SK-N-DZ (cell line): Measurements from ENCODE around the gene TTLL11.
"Not testable (repeated sequence)": the region's sequence is repeated elsewhere in the genome, so short reads cannot be mapped to it uniquely, and the experiment has no call there.

Experiments
- DNase-seq: peaks from one replicate; pipeline ENCODE4 v3.0.0-alpha.2; 2015; ENCODE audit warnings: low spot score

TTLL11 gene

DNA sequence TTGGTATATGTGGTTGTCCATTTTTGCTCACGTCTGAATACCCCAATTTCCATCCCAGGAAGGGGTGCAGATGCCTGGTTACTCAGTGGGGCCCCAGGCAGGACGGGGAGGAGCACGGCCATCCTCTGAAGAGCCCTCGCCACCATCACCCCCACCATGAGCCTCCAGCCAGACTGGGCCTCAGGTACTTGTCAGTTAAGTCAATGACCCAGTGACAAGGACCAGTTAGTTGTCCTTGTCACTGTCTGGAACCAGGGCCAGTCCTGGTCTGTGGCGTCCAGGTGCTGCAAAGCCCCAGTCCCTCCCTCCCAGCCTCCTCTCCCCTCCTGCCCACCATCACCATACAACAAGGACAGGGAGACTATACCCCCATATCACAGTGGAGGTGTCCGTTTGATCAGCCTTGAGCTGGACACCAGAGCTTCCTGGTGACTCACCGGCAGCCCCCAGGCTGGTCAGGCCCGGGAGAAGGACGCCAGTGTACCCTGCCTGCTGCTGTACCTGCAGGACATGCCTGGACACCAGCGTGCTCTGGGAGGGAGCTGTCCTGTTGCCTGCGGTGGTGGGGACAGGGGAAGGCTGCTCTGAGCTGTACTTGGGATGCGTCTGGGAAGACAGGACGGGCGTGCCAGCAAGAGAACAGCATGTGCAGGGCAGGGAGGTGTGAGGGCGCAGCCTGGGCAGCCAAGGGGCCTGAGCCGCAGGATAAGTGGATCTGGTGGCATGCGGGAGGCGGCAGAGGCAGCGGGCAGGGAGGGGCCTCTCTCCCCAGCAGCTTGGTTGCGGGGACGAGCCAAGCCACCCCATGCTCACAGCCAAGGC lies 32.6 kb upstream of the TTLL11 start:
- peak; percentile 32 for DNase-seq

DNA sequence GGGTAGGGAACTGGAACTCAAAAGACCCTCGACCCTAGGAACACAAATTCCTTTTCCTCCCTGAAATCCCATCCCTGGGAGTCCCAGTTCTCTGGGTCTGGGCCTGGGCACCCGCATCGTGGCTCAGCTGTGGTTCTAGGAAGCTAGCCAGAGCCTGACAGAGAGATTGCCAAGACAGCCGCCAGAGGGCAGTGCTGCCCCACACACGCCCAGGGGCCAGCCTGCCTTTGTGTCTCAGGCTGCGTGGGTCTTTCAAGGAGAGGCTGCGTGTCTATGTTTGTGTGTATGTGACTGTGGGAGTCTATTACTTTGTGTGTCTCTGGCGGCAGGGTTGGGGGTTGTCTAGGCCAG lies 32.0 kb upstream of the TTLL11 start:
- peak; percentile 74 for DNase-seq

DNA sequence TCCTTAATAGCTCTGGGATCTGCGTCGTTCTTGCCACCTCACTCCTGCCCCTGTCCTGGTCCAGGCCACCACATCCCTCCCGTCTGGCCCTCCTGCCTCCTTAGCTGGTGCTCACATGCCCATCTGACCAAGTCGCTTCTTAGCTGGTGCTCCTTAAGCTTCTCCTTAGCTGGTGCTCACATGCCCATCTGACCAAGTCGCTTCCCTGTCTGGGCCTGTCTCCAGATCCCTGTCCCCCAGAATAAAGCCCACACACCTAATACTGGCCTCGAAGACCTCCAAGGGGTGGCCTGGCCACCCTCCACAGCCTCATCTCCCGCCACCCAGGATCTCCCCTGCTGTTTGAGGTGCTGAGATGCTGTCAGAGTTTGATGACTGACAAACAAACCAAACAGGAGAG lies 31.4 kb upstream of the TTLL11 start:
- no peak for DNase-seq

DNA sequence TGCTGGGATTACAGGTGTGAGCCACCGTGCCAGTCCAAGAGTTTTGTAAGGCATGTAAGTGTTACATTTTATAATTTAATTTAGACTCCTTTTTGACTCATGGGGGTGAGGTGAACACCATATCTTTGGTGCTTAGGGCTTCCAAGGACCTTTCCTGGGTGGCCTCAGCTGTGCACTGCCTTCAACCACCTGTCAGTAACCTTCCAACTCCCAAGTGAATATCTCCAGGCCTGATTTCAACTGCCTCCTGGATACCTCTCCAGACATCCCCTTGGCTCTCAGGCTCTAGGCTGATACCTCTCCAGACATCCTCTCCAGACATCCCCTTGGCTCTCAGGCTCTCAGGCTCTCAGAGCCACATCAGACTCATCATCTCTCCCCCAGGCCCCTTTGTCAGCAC lies 30.9 kb upstream of the TTLL11 start:
- no peak for DNase-seq

DNA sequence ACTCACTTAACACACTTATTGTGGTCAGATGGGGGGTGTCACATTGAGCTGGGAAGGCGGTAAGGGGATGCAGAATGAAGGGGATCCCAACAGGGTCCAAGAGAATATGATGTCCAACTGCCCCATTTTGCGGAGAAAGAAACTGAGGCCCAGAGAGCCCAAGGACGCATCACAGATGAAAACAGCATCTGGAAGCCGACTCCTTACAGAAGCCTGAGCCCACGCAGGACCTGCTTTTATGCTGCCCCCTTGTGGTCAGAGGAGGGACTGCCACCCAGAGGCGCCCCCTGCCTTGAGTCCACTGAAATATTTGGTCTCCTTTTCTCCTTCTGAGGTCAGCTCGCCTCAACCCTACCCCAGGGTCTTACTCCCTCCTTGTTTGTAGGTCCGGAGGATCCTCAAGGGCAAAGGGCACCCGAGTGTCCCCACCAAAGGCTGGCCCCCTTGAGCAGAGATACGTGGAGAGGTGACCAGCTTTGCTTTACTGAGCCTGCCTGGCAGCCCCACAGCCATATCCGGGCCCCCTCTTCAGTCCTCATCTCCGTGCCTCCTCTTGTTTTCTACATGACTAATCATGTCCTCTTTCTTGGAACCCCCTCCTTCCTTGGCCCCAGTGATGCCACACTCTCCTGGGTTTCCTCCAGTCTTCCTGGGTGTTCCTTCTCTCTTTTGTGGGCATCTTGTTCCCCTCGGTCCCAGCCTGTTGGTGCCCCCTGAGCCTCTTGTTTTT lies 30.0 kb upstream of the TTLL11 start:
- peak; percentile 78 for DNase-seq

DNA sequence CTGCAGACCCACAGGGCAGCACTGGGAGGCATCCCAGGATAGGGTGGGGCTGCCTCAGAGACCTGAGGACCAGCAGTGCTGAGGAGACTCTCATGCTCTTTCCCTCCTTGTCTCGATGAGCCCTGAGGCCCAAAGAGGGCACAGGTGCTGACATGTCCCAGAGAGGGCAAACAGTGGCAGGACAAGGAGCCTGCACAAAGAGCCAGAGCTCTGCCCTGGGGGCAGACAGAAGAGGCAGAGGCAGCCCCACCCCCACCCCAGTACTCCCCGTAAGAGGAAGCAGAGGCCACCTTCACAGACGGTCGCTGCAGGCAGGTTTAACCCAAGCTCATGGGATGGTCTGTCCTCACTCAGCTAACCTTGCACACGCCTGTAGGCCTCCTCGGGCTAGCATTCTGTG lies 29.4 kb upstream of the TTLL11 start:
- no peak for DNase-seq

DNA sequence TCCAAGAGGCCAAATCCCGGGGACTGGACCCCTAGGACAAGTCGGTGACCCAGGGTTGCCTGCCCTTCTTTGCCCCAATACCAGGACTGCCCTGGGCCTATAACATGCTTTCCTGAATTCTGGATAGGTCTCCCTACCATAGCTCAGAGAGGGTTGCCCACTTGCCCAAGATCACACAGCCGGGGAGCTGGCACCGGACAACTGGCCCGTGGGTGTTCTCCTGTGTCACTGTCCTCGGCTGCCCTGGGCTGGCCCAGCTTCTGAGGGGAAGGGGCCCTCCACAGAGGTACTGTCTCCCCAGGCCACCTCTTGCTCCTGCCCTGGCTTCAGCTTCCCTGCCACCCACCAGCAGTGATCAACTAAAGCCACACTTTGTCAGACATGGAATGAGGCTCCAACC lies 28.8 kb upstream of the TTLL11 start:
- no peak for DNase-seq

DNA sequence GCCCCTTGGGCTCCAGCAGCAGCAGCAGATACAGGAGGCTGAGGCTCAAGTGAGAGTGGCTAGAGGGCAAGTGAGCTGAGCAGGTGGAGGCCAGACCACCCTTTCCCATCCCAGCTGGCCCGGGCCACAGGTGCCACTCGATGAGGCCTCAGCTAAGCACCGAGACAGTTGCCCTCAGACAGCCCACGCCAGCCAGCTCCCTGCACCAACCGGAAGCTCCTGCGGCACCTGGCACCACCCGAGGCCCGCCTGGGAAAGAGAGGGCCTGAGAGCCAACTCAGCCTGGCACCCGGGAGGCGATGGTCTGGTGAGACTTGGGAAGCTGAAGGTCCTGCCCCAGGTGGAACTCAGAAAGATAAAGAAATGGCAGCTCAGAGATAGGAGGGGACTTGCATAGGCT lies 28.3 kb upstream of the TTLL11 start:
- no peak for DNase-seq

DNA sequence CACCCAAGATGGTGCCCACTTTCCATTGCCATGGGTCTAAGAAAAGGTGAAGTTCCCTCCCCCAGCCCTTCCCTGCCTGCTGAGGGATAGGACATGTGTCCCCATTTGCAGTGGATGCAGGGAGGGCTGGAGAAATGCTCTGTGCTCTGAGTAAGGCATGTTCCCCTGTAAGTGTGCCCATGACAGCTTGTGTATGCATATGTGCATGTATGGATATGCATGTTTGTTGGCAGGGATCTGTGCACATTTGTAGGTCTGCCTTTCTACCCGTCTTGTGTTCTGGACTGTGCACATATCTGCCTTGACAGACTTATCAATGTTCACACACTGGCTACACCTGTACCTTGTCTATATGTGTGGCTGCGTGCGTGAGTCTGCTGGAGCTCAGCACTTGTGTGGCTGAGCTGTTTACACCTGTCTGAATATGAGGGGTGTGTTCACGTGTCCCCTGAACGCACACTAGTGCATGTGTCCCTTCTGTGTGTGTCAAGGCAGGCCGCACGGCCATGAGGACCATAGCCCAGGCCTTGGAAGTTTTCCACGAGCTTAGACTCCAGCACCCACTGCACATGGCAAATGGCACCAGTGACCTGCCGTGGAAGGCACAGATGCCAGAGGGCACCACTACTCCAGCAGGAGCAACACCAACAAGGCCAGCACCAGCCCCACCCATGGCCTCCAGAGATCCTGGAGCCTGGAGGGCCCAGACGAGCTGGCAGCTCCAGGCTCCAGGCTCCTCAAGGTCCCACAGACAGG lies 27.4 kb upstream of the TTLL11 start:
- no peak for DNase-seq

DNA sequence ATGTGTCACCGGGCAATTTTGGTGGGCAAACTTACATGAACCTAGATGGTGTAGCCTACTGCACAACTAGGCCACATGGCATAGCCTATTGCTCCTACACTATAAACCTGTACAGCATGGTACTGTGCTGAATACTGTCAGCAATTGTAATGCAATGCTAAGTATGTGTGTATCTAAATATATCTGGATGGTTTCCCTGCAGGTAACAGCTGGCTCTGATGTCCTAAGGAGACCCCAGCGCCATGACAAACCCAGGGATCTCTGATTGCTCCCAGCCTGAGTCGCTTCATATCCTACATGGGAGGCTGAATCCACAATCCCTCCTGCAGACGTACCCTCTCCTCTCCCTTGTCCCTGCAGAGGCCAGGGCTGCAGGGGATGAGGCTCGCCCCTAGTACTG lies 26.6 kb upstream of the TTLL11 start:
- DNase-seq = no peak

DNA sequence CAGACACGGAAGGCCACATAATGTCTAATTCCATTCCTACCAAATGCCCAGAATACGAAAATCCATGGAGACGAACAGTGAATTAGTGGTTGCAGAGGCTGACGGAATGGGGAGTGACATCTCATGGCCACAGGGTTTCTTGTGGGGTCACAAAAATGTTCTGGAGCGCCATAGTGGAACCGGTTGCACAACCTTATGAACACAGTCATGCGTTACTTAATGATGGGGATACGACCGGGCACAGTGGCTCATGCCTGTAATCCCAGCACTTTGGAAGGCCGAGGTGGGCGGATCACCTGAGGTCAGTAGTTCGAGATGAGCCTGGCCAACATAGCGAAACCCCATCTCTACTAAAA lies 26.0 kb upstream of the TTLL11 start:
- DNase-seq = no peak

DNA sequence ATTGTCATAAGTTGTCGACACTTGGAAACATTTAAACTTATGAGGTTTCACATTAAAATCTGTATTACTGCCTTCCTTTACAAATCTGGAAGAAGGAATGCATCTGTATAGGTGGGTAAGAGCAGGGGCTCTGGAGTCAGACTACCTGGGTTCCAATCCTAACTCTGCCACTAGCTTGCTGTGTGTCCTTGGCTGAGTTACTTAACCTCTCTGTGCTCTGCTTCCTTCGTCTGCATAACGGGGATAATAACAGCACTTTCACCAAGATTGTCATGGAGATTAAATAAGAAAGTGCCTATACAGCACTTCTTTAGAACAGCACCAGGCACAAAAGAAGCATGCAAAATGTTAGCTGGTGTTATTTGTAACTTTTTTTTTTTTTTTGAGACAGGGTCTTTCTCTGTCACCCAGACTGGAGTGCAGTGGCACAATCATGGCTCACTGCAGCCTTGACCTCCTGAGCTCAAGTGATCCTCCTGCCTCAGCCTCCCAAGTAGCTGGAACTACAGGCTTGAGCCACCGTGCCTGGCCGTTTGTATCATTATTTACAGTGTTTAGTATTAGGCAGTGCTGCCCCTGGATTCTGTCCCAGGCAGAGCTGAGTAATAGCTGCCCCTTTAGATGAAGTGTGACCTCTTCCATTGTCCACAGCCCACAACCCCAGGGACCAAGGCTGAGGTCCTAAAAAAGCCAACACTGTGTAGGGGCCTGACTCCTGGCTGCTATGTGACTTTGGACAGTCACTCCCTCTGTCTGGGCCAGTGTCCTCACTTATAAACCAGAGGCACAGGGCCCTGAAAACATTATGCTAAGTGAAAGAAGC lies 25.4 kb upstream of the TTLL11 start:
- no peak for DNase-seq

DNA sequence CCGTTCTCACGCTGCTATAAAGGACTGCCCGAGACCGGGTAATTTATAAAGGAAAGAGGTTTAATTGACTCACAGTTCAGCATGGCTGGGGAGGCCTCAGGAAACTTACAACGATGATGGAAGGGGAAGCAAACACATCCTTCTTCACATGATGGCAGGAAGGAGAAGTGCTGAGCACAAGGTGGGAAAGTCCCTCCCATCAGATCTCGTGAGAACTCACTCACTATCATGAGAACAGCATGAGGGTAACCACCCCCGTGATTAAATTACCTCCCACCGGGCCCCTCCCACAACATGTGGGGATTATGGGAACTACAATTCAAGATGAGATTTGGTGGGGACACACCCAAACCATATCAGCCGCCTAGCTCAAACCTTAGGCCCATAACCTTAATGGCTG lies 24.1 kb upstream of the TTLL11 start:
- DNase-seq = not testable (repeated sequence)

DNA sequence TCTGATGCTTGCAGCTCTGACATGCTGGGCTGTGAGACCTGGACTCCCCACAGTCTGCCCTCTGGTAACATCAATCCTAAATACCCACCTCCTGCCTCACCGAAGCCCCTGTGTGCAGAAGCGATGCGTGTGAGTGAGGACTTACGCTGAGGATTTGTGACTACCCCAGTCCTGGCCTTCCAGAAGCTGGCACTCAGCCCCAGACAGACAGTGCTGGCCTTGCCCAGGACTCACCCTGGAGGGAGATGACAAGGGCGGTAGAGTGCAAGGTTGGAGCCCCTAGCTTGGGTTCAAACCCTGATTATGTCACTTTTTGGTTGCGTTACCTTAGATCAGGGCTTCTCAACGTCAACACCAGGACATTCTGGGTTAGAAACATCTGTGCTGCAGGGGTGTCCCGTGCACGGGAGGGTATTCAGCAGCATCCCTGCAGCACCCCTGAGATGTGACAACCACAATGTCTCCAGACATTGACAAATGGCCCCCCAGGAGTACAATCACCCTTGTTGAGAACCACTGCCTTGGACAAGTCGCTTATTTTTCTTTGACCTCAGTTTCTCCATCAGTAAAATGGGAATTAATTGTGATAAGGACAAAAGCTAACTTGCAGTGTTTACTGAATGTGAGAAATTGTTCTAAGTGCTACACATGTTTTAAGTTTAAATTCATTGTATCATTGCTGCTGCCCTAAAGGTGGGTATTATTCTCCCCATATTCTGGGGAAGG lies 23.5 kb upstream of the TTLL11 start:
- no peak for DNase-seq

DNA sequence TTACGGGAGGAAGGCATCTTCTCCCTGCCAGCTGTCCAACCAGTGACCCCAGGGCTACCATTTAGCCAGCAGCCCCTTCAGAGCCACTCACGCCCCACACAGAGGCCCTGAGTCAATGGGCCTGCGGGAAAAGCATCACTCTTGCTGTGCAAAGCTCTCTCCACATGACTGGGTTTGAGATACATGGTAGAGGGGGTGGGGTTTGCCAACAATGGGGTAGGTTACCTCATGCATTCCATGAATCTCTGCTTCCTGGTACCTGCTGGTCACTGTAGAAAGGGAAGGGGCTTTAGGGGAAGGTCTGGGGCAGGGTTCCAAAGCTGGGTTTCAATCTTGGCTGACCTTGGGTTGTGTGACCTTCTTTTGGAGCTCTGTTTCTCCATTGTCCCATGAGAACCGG lies 22.9 kb upstream of the TTLL11 start:
- DNase-seq = no peak

DNA sequence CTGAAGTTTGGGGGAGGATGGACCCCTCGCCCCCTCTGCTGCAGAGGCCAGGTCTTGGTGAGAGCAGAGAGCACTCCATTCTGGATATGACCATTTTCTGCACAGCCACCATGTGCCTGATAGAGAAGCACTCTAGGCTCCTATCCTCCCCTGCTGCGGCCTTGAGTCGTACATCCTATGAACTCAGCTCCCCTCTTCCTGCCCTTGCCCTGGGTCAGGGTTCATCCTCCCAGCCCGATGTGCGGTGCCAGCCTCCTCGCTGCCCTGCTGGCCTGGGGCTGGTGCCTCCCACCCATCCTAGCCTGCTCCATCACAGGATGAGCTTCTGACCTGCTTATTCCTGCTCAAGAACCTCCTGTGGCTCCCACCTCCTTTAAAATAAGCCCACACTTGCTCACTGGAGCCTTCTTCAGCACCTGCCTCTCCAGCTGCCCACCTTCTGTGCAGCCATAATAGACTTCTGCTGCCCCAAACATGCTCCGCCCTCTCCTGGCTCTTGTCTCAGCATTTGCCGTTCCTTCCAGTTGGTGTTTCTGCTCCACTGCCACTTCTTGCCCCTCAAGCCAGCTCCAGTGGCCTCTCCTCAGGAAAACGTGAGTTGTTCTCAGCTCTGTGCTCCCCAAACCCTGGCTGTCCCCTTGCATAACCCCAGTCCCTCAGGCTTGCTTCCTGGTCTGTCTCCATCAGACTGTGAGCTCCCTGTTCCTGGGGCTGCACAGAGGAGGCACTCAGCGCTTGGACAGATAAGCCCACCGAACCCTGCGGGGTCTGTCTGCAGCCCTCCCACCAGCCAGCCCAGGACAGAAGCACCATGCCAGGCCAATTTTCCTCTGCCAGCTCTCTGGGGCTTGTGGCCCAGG lies 22.3 kb upstream of the TTLL11 start:
- DNase-seq = no peak

DNA sequence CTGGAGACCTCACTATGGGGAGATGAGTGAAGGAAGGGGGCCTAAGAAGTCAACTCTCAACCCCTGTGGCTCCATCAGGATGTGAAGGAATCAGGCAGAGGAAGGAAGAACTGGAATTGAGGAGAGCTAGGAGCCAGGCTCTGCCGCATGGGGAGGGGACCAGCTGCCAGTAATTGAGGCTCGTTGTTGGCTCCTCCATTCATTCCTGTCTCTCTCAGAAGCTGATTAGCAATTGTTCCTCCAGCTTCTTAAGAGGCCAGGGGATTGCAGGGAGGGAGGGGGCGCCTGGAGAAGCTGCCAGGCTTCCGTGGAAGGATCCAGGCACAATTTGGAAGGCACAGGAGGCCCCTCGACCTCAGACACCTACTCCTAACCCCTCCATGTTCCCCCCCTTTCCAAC lies 20.5 kb upstream of the TTLL11 start:
- no peak for DNase-seq

DNA sequence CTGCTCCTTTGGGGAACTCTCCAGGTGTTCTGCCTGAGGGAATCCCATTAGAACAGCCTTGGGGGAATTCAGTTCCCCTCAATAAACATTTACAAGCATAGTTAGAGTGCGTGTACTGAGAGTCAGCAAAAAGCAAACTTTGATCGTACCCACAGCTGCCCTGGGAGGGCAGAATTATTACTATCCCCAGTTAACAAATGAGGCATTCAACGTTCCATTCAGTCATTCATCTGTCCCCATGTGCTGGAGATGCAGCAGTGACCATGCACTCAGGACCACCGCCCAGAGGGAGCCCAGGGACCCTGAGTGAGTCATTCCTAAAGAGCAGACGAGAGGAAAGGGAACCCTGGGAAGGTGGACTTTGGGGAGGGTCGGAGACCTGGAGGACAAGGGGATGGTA lies 19.1 kb upstream of the TTLL11 start:
- DNase-seq = no peak

DNA sequence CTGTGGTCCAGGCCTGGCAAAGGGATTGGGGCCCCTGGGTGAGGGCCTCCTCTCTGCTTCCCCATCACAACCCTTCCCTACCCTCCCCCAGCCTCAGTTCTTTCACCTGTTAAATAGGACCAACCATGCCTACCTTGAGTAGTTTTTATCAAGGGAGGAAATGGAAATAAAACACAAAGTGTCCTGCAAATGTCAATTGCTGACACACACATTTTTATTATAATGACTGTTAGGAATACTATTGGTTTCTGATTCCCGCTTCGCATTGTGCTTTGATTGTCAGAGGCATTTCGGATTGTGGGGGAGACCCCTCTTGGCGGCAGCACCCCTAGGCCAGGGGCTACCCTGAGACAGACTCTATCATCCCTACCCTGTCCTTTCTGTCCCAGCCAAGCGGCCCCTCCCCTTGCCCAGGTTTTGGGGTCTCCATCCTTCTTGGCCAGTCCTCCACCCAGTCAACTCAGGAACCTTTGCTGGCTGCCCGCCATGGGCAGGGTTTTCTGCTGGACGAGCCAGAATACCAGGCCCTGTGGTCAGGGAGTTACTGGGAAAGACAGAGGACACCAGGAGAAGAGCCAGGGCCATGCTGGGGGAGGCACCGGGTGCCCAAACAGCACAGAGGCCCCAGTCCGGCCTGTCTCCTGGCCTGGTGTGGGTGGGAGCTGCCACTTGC lies 18.4 kb upstream of the TTLL11 start:
- no peak for DNase-seq
